ENCODE measurements around the gene CD200.
"Not testable (repeated sequence)": the region's sequence is repeated elsewhere in the genome, so short reads cannot be mapped to it uniquely, and the experiment has no call there.

Gene CD200

GRCh38 chr3:112403103-112403502 lies 70.1 kb downstream of the CD200 start:
- ChIA-PET POLR2A (no interaction called here), CTCF (no interaction called here)
- TF ChIP-seq PKNOX1 (IDR thresholded peaks at IDR 0.05) (no peak), FOXM1 (IDR thresholded peaks at IDR 0.05; ENCODE audit: borderline replicate concordance) (no peak), ELF4 (IDR thresholded peaks at IDR 0.05) (no peak), LEF1 (IDR thresholded peaks at IDR 0.05; ENCODE audit: borderline replicate concordance) (no peak), FOXA1 (IDR thresholded peaks at IDR 0.05) (no peak), TARDBP (IDR thresholded peaks at IDR 0.05) (no peak), SP1 (IDR thresholded peaks at IDR 0.05) (no peak), BHLHE40 (IDR thresholded peaks at IDR 0.05; ENCODE audit: borderline replicate concordance) (no peak), SUZ12 (IDR thresholded peaks at IDR 0.05) (no peak), HDGF (IDR thresholded peaks at IDR 0.05; ENCODE audit: borderline replicate concordance) (no peak), L3MBTL2 (conservative IDR thresholded peaks at IDR 0.05) (no peak), ZNF384 (IDR thresholded peaks at IDR 0.05) (no peak), NFRKB (IDR thresholded peaks at IDR 0.05) (no peak), CTBP1 (IDR thresholded peaks at IDR 0.05; ENCODE audit: borderline replicate concordance) (no peak)
- no peak for DNase-seq (ENCODE audit: extremely low spot score)

- DNase-seq (ENCODE audit: extremely low spot score); CTCF ChIA-PET; POLR2A ChIA-PET: not testable (repeated sequence)
These were observed 72.1 kb downstream of the CD200 start for GRCh38 chr3:112404924-112405549.

DNA sequence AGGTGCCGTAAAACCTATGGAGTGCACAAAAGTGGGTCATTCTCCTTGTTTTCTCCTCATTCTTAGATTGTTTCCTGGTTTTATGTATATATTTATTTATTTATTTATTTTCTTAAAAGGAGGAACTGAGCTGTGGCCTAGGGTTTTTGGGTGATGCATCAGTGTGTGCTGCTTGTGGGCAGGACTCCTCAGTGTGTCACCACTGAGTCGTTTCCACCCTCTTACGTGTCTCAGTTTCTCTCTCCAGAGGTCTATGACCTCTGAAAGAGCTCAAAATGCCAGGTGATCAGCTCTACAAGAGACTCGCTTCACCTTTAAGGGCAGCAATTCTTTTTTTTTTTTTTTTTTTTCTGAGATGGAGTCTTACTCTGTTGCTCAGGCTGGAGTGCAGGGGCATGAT lies 72.9 kb downstream of the CD200 start:
- TF ChIP-seq ARNT (IDR thresholded peaks at IDR 0.05) (no peak), SUZ12 (IDR thresholded peaks at IDR 0.05) (no peak), L3MBTL2 (conservative IDR thresholded peaks at IDR 0.05) (no peak), ZNF384 (IDR thresholded peaks at IDR 0.05) (no peak), LEF1 (IDR thresholded peaks at IDR 0.05; ENCODE audit: borderline replicate concordance) (no peak), FOXK2 (IDR thresholded peaks at IDR 0.05) (no peak), PKNOX1 (IDR thresholded peaks at IDR 0.05) (no peak), CTBP1 (IDR thresholded peaks at IDR 0.05; ENCODE audit: borderline replicate concordance) (no peak), FOXM1 (IDR thresholded peaks at IDR 0.05; ENCODE audit: borderline replicate concordance) (no peak), HDGF (IDR thresholded peaks at IDR 0.05; ENCODE audit: borderline replicate concordance) (no peak), ELF4 (IDR thresholded peaks at IDR 0.05) (no peak), BHLHE40 (IDR thresholded peaks at IDR 0.05; ENCODE audit: borderline replicate concordance) (no peak), NFRKB (IDR thresholded peaks at IDR 0.05) (no peak), SP1 (IDR thresholded peaks at IDR 0.05) (no peak), FOXA1 (IDR thresholded peaks at IDR 0.05) (no peak), TARDBP (IDR thresholded peaks at IDR 0.05) (no peak)
- ChIA-PET CTCF (interaction anchor here (0.7 kb wide), 1 partner anchor 874 kb away, joined by 3 read pairs; no protein-coding TSS in a partner anchor), POLR2A (no interaction called here)
- no peak for DNase-seq (ENCODE audit: extremely low spot score)

DNA sequence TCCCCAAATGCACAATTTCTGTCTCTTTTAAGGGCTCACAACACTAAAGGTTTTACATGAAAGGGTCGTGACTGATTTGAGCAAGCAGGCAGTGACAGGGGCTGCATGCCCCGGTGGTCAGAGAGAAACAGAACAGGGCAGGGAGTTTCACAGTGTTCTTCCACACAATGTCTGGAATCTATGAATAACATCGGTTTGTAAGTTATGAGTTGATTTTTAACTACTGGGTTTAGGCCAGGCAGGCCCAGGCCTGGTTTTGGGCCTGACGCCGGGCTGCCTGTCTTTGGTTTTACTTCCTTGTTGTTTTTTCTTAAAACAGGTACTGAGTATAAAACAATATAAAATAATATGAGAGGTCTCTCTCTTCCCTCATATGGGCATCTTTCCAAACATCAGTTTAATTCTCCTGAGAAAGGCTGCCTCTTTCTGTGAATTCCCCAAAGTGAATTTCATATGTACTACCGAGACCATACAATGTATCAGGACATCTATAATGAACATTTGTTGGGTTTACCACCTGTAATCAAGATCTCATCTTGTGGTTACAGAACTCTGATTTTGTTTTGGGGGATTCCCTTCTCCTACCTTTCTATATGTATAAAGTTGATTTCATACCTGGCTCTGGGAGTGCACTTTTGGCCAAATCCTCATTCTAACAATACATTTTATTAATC lies 74.4 kb downstream of the CD200 start:
- CTCF ChIA-PET = no interaction called here
- no peak for DNase-seq (ENCODE audit: extremely low spot score)
- TF ChIP-seq ELF4 (IDR thresholded peaks at IDR 0.05) = no peak
- no peak for TF ChIP-seq BHLHE40 (IDR thresholded peaks at IDR 0.05; ENCODE audit: borderline replicate concordance)
- no peak for TF ChIP-seq TARDBP (IDR thresholded peaks at IDR 0.05)
- no peak for TF ChIP-seq LEF1 (IDR thresholded peaks at IDR 0.05; ENCODE audit: borderline replicate concordance)
- TF ChIP-seq L3MBTL2 (conservative IDR thresholded peaks at IDR 0.05) = no peak
- TF ChIP-seq ARNT (IDR thresholded peaks at IDR 0.05) = no peak
- no peak for TF ChIP-seq SP1 (IDR thresholded peaks at IDR 0.05)
- no peak for TF ChIP-seq SUZ12 (IDR thresholded peaks at IDR 0.05)
- POLR2A ChIA-PET = no interaction called here

GRCh38 chr3:112407888-112408702 lies 75.1 kb downstream of the CD200 start:
- DNase-seq (ENCODE audit: extremely low spot score) = no peak
- ChIA-PET POLR2A (no interaction called here), CTCF (no interaction called here)
- TF ChIP-seq SUZ12 (IDR thresholded peaks at IDR 0.05) (no peak), SP1 (IDR thresholded peaks at IDR 0.05) (no peak), FOXM1 (IDR thresholded peaks at IDR 0.05; ENCODE audit: borderline replicate concordance) (no peak), ZNF384 (IDR thresholded peaks at IDR 0.05) (no peak), CTBP1 (IDR thresholded peaks at IDR 0.05; ENCODE audit: borderline replicate concordance) (no peak), HDGF (IDR thresholded peaks at IDR 0.05; ENCODE audit: borderline replicate concordance) (no peak), TARDBP (IDR thresholded peaks at IDR 0.05) (no peak), BHLHE40 (IDR thresholded peaks at IDR 0.05; ENCODE audit: borderline replicate concordance) (no peak), ARNT (IDR thresholded peaks at IDR 0.05) (no peak), PKNOX1 (IDR thresholded peaks at IDR 0.05) (no peak), L3MBTL2 (conservative IDR thresholded peaks at IDR 0.05) (no peak), LEF1 (IDR thresholded peaks at IDR 0.05; ENCODE audit: borderline replicate concordance) (no peak), ELF4 (IDR thresholded peaks at IDR 0.05) (no peak), FOXK2 (IDR thresholded peaks at IDR 0.05) (no peak), FOXA1 (IDR thresholded peaks at IDR 0.05) (no peak), NFRKB (IDR thresholded peaks at IDR 0.05) (no peak)

All from HEK293T (cell line).